WTC11 (cell line): ENCODE data around the gene CHCT1. TPM values are rescaled to one million over a fixed set of nuclear protein-coding genes. Genes with fewer than 3 reads are reported as not detected.

Experiments
- CTCF ChIP-seq: fragments of 200-600 bp; IDR thresholded peaks from 2 replicates; pipeline ENCODE4 v1.8.0; 2022; ENCODE audit warnings: antibody characterized with exemption
- USF2 ChIP-seq: sonication (generic); formaldehyde crosslinking; IDR thresholded peaks from 2 replicates; pipeline ENCODE4 v1.8.1; 2023; ENCODE audit warnings: mild to moderate bottlenecking, missing genetic modification reagents, moderate library complexity
- ZMAT4 ChIP-seq: fragments of 250-450 bp; sonication (Bioruptor Pico); IDR thresholded peaks from 2 replicates; pipeline ENCODE4 v1.9.0; 2021; ENCODE audit warnings: mild to moderate bottlenecking
- total RNA-seq: library from RNA; stranded (reverse); gene quantifications from 3 replicates; pipeline ENCODE4 v1.2.3, GENCODE V29; 2021

The CHCT1 gene
- total RNA-seq, 1 experiment from 2014 or later, result not detected

- no peak for TF ChIP-seq CTCF
- TF ChIP-seq USF2, result no peak
- TF ChIP-seq ZMAT4 (CRISPR knock-in tag), result no peak
- TF ChIP-seq, all 79 proteins: peak for 0
These were observed 51.5 kb downstream of the CHCT1 start (continued) for GRCh38 chr17:60473788-60474187.

Other genes with a start within 250 kb of the CHCT1 start
- 91.7 to 103 TPM (median 96.1 TPM) in 3 replicates for gene USP32, start 30.4 kb upstream of the CHCT1 start, total RNA-seq
- 15.3 to 17.1 TPM (median 16.8 TPM) in 3 replicates for gene APPBP2, start 103.8 kb downstream of the CHCT1 start, total RNA-seq
- gene PPM1D, start 177.7 kb downstream of the CHCT1 start, total RNA-seq, result 16.5 to 20.4 TPM (median 17.0 TPM) in 3 replicates